ACHN (cell line): ENCODE measurements around the gene TMPRSS11E.
"Not testable (repeated sequence)": the region's sequence is repeated elsewhere in the genome, so short reads cannot be mapped to it uniquely, and the experiment has no call there.

ENCODE experiments used
- DNase-seq: peaks from one replicate; pipeline ENCODE4 v3.0.0-alpha.2; 2015
- in situ Hi-C: cut with HindIII; loops from 2 replicates; pipeline ENCODE4 v1.10.0; 2017; ENCODE audit warnings: low sequenced_read_pairs, low pct_ligation_motif_present, low pct_unique_long_range_greater_than_20kb

The TMPRSS11E gene

DNA sequence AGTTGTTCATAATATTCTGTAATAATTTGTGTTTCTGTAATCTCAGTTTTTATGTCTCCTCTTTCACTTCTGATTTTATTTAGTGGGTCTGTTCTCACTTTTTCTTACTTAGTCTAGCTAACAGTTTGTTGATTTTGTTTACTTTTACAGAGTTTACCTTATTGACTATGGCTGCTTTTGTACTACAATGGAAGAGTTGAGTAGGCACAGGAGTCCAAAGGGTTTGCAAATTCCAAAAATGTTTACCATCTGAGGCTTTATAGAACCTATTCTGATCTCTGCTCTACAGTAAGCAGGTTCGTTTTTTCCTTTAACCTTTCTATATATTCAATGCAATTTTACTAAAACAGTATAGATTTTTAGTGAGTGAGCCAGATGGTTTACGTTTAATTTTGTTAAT lies 73.7 kb downstream of the TMPRSS11E start:
- in situ Hi-C loops = no loop called here

DNA sequence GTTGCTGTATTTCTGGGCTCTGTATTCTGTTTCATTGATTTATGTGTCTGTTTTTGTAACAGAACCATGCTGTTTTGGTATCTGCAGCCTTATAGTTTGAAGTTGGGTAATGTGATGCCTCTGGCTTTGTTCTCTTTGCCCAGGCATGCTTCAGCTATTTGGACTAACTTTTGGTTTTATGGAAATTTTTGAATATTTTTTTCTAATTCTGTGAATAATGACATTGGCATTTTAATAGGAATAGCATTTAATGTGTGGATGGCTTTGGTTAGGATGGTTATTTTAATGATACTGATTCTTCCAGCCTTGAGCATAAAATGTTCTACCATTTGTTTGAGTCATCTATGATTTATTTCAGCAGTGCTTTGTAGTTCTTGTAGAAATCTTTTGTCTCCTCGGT lies 75.0 kb downstream of the TMPRSS11E start:
- in situ Hi-C loops = not testable (repeated sequence)

More for the DNA sequence above, 73.7 kb downstream of the TMPRSS11E start:
- no peak for DNase-seq

DNA sequence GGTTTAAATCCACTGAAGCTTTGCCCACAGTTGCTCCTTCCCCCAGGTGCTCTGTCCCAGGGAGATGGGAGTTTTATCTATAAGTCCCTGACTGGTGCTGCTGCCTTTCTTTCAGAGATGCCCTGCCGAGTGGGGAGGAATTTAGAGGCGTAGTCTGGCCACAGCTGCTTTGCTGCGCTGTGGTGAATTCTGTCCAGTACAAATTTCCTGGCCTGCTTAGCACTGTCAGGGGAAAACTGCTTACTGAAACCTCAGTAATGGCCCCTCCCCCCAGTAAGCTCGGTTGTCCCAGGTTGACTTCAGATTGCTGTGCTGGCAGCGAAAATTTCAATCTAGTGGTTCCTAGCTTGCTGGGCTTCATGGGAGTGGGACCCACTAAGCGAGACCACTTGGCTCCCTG lies 88.7 kb downstream of the TMPRSS11E start:
- no peak for DNase-seq
- in situ Hi-C loops = no loop called here

More for the DNA sequence above, 75.0 kb downstream of the TMPRSS11E start:
- not testable (repeated sequence) for DNase-seq

DNA sequence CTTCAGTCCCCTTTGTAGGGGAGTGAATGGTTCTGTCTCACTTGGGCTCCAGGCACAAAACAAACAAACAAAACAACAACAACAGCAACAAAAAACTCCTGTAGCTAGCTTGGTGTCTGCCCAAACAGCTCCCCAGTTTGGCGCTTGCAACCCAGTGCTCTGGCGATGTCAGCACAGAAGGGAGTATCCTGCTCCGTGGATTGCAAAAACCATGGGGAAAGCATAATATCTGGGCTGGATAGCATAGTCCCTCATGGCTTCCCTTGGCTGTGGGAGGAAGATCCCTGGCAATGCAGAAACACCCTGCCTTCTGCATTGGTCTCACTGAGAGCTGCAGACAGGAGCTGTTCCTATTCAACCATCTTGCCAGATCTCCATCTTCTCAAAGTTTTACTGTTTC lies 89.1 kb downstream of the TMPRSS11E start:
- DNase-seq = no peak
- in situ Hi-C loops = no loop called here

- in situ Hi-C loops, DNase-seq: not testable (repeated sequence)
Measured at GRCh38 chr4:68542742-68543141, 95.5 kb downstream of the TMPRSS11E start.
